HepG2 (cell line): Measurements from ENCODE around the gene PPP1R13B. TPM values are rescaled to one million over a fixed set of nuclear protein-coding genes. Genes with fewer than 3 reads are reported as not detected.

Experiments used
- CBX5 ChIP-seq: sonication (generic); formaldehyde crosslinking; IDR thresholded peaks from 2 replicates; pipeline ENCODE4 v1.4.0; 2020; ENCODE audit warnings: missing genetic modification reagents, borderline replicate concordance
- ELF3 ChIP-seq: IDR thresholded peaks from 2 replicates; pipeline ENCODE4 v1.6.1; 2016; ENCODE audit warnings: missing genetic modification reagents, missing compliant biosample characterization
- HOXD1 ChIP-seq: sonication (generic); formaldehyde crosslinking; IDR thresholded peaks from 2 replicates; pipeline ENCODE4 v1.5.0; 2020; ENCODE audit warnings: missing genetic modification reagents
- KIAA2018 ChIP-seq: sonication (generic); formaldehyde crosslinking; IDR thresholded peaks from 2 replicates; pipeline ENCODE4 v1.5.0; 2020; ENCODE audit warnings: mild to moderate bottlenecking, missing genetic modification reagents, borderline replicate concordance
- NFRKB ChIP-seq: fragments of 450-650 bp; IDR thresholded peaks from 2 replicates; pipeline ENCODE4 v1.6.1; 2017
- TIGD3 ChIP-seq: sonication (generic); formaldehyde crosslinking; IDR thresholded peaks from 2 replicates; pipeline ENCODE4 v1.5.1; 2020; ENCODE audit warnings: mild to moderate bottlenecking, missing genetic modification reagents, borderline replicate concordance
- ZNF468 ChIP-seq: sonication (generic); formaldehyde crosslinking; IDR thresholded peaks from 2 replicates; pipeline ENCODE4 v1.8.0; 2022; ENCODE audit warnings: mild to moderate bottlenecking, moderate library complexity, missing genetic modification reagents
- ZNF646 ChIP-seq: sonication (generic); formaldehyde crosslinking; IDR thresholded peaks from 2 replicates; pipeline ENCODE4 v1.9.0; 2021; ENCODE audit warnings: mild to moderate bottlenecking, missing genetic modification reagents
- ZNF784 ChIP-seq: sonication (generic); formaldehyde crosslinking; IDR thresholded peaks from 2 replicates; pipeline ENCODE4 v1.5.1; 2020; ENCODE audit warnings: missing genetic modification reagents, mild to moderate bottlenecking, borderline replicate concordance
- ZNF816 ChIP-seq: sonication (generic); formaldehyde crosslinking; IDR thresholded peaks from 2 replicates; pipeline ENCODE4 v1.8.0; 2022; ENCODE audit warnings: missing genetic modification reagents, mild to moderate bottlenecking, borderline replicate concordance
- polyA plus RNA-seq, 8 experiments: library from polyadenylated mRNA; depleted of rRNA in 3 of 8; stranded (reverse) in 7 of 8; unstranded in 1 of 8; fragments of >200 nt; fragmentation: Illumina TruSeq in 4 of 8; extraction: Trizol in 4 of 8; gene quantifications; 2 replicates each; pipeline versions ENCODE4 v1.2.1 to v1.2.3, GENCODE V29; 2011 to 2016; ENCODE audit warnings: low read depth in 4 of 8, missing spikeins in 1 of 8, mixed read lengths in 1 of 8; ENCODE audit not compliant: insufficient read depth in 1 of 8
- total RNA-seq, 5 experiments: library from RNA; depleted of rRNA; stranded (reverse); fragments of >200 nt; fragmentation: Illumina TruSeq; extraction: Trizol; gene quantifications; 2 replicates each; pipeline ENCODE4 v1.2.3, GENCODE V29; 2016; ENCODE audit warnings: low read depth in 1 of 5

The PPP1R13B gene
- total and polyA plus RNA-seq, 2 of the 13 experiments (the other 11 are each of a cell fraction or from before 2014, with no cell fraction given): 4.6 to 9.4 TPM

GRCh38 chr14:103889313-103890051 lies 42.1 kb upstream of the PPP1R13B start (continued):
- TF ChIP-seq ZNF646 (CRISPR knock-in tag) (no peak), HOXD1 (CRISPR knock-in tag) (no peak), ZNF468 (CRISPR knock-in tag) (0 out of 2 replicates have a peak, but pooled peaks have one; percentile 76), NFRKB (no peak), TIGD3 (CRISPR knock-in tag) (0 out of 2 replicates have a peak, but pooled peaks have one; percentile 63), ZNF784 (CRISPR knock-in tag) (no peak), ZNF816 (CRISPR knock-in tag) (no peak), ELF3 (CRISPR knock-in tag) (no peak; the same call in 1 of the 2 replicates), CBX5 (CRISPR knock-in tag) (no peak; the same call in 1 of the 2 replicates), KIAA2018 (CRISPR knock-in tag) (no peak)
